ENCODE measurements around the gene GCM1.

The GCM1 gene

GRCh38 chr6:53144802-53145201 is 3.8 kb downstream of the GCM1 start:
- DNase-seq: no peak

- DNase-seq: no peak
Measured at GRCh38 chr6:53143710-53144109, 4.9 kb downstream of the GCM1 start.

GRCh38 chr6:53142810-53143209 is 5.8 kb downstream of the GCM1 start:
- DNase-seq: no peak

GRCh38 chr6:53139841-53140413 is 8.7 kb downstream of the GCM1 start:
- no peak for DNase-seq

GRCh38 chr6:53136000-53136609 is 12.5 kb downstream of the GCM1 start:
- no peak for DNase-seq

- no peak for DNase-seq
Measured at GRCh38 chr6:53134601-53135235, 13.9 kb downstream of the GCM1 start.

GRCh38 chr6:53133961-53134360 is 14.7 kb downstream of the GCM1 start:
- DNase-seq: no peak

- no peak for DNase-seq
Measured at GRCh38 chr6:53130569-53131290, 17.9 kb downstream of the GCM1 start.

GRCh38 chr6:53128842-53129241 is 19.8 kb downstream of the GCM1 start:
- DNase-seq: no peak

GRCh38 chr6:53125276-53125675 is 23.4 kb downstream of the GCM1 start:
- no peak for DNase-seq

GRCh38 chr6:53124131-53124800 is 24.4 kb downstream of the GCM1 start:
- no peak for DNase-seq

- DNase-seq: no peak
Measured at GRCh38 chr6:53119772-53120409, 28.8 kb downstream of the GCM1 start.

GRCh38 chr6:53119349-53119748 is 29.3 kb downstream of the GCM1 start:
- DNase-seq: no peak

- no peak for DNase-seq
Measured at GRCh38 chr6:53115741-53116140, 32.9 kb downstream of the GCM1 start.

GRCh38 chr6:53115113-53115512 is 33.5 kb downstream of the GCM1 start:
- no peak for DNase-seq

GRCh38 chr6:53113742-53114141 is 34.9 kb downstream of the GCM1 start:
- no peak for DNase-seq

- no peak for DNase-seq
Measured at GRCh38 chr6:53112871-53113270, 35.8 kb downstream of the GCM1 start.

GRCh38 chr6:53112404-53112803 is 36.2 kb downstream of the GCM1 start:
- no peak for DNase-seq

GRCh38 chr6:53111865-53112264 is 36.8 kb downstream of the GCM1 start:
- no peak for DNase-seq

- no peak for DNase-seq
Measured at GRCh38 chr6:53109612-53110011, 39.0 kb downstream of the GCM1 start.

- DNase-seq: no peak
Measured at GRCh38 chr6:53107091-53107490, 41.5 kb downstream of the GCM1 start.

GRCh38 chr6:53104916-53105315 is 43.7 kb downstream of the GCM1 start:
- no peak for DNase-seq

Measured in stimulated activated CD4-positive, alpha-beta T cell treated with anti-CD3 and anti-CD28 coated beads, Interleukin-12 subunit alpha, Interleukin-12 subunit beta, amount 100 ng/mL, for 4 hours (primary cell).